Nephron progenitor cell (in vitro differentiated cells): ENCODE results near the gene ENTR1.

Experiments
- DNase-seq: peaks from one replicate; pipeline ENCODE4 v3.0.0; 2021
- H3K27ac Mint-ChIP-seq: 2 replicates; pipeline ENCODE4 v1.8.0; 2021; ENCODE audit warnings: mild to moderate bottlenecking, moderate library complexity, mixed read lengths
- H3K27me3 Mint-ChIP-seq: 2 replicates; pipeline ENCODE4 v1.8.0; 2021; ENCODE audit warnings: mild to moderate bottlenecking, low read depth, mixed read lengths; ENCODE audit not compliant: poor library complexity
- H3K36me3 Mint-ChIP-seq: 2 replicates; pipeline ENCODE4 v1.8.0; 2021; ENCODE audit warnings: low read depth, mixed read lengths
- H3K4me1 Mint-ChIP-seq: 2 replicates; pipeline ENCODE4 v1.8.0; 2021; ENCODE audit warnings: mixed read lengths
- H3K4me3 Mint-ChIP-seq: 2 replicates; pipeline ENCODE4 v1.8.0; 2021; ENCODE audit warnings: mild to moderate bottlenecking, moderate library complexity, mixed read lengths
- H3K9me3 Mint-ChIP-seq: 2 replicates; pipeline ENCODE4 v1.8.0; 2021; ENCODE audit warnings: mild to moderate bottlenecking, moderate library complexity, mixed read lengths
- TF ChIP-seq, protein P1 (sequence below): fragments of 200-600 bp; sonication (generic); IDR thresholded peaks from 2 replicates; pipeline ENCODE4 v1.5.0; 2021; ENCODE audit warnings: antibody characterized with exemption

ENTR1 gene

DNA sequence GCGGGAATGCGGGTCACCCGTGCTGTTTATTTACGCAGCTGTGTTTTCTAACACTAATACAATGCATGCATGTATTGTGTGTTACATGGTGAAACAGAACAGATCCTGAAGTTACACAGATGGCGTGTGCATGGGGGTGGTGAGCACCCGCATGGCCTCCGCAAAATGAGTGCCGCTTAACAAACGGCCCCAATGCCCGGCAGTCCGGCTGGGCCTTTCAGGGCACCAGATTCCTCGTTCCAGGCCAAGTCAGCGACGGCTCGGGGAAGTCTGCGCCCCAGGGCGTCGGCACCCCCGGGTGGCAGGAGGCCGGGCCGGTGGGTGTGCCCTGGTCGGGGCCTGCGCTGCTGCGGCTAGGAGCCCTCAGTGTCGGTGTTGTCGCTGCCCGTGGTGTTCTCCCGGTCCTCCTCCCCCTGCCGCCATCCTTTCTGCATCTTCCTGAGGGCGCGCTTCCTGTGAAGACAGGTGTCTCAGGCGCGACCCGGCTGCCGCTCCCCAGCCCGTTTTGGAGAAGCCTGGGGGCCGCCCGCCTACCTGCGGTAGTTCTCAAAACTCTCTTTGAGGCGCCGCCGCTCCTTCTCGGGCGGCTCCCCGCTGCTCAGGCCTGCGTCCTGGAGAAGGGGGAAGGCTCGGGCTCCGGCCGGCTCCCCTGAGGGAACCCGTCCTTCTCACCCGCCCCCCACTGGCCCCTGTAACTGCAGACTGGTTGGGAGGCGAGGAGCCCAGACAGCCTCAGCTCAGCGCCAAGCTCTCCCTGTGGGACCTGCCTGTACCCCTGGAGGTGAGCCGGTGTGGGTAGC, 46.3 kb downstream of the ENTR1 start:
- Mint-ChIP-seq H3K4me1 (peaks cover 19% of the 10 kb centered on the region), H3K4me3 (no peak overlapping the region), H3K27me3 (no peaks in the 10 kb centered on the region), H3K9me3 (no peaks in the 10 kb centered on the region), H3K36me3 (no peaks in the 10 kb centered on the region), H3K27ac (no peak overlapping the region)
- no peak for DNase-seq
- TF ChIP-seq, protein P1, sequence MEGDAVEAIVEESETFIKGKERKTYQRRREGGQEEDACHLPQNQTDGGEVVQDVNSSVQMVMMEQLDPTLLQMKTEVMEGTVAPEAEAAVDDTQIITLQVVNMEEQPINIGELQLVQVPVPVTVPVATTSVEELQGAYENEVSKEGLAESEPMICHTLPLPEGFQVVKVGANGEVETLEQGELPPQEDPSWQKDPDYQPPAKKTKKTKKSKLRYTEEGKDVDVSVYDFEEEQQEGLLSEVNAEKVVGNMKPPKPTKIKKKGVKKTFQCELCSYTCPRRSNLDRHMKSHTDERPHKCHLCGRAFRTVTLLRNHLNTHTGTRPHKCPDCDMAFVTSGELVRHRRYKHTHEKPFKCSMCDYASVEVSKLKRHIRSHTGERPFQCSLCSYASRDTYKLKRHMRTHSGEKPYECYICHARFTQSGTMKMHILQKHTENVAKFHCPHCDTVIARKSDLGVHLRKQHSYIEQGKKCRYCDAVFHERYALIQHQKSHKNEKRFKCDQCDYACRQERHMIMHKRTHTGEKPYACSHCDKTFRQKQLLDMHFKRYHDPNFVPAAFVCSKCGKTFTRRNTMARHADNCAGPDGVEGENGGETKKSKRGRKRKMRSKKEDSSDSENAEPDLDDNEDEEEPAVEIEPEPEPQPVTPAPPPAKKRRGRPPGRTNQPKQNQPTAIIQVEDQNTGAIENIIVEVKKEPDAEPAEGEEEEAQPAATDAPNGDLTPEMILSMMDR: peak; percentile 38

DNA sequence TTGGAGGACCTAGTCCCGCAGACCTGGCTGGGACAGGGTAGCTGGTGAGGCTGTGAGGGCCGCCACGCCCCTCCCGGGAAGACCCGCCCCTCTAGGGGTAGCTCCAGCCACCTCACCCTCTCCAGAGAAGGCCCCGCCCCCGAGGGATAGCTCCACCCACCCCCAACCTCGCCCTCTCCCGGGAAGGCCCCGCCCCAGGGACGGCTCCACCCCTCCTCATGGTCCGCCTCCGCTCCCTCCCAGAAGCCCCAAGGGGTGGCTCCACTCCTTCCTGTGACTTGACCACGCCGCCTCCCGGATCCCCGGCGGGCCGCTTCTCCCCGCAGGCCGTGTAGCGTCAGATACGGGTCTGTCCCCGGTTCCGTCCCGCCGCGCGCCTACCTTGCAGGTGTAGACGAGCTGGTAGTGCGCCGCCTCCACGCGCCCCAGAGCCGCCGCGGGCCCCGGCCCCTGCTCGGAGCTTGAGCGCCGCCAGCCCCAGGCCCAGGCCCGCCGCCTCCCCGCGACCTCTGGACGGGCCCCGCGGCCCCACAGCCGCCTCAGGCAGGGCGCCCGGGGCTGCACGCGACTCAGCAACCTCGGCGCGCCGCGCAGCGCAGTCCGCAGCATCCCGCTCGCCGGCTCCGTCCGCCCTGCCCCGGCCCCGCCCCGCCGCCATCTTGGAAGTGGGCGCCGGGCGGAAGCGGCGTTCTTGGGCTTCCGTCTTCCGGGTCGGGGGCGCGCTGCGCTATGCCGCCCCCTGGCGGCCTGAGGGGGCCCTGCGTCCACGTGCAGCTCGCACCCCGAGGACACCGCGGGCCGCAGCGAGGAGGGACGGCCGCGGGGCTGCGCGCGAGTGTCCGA, 47.1 kb downstream of the ENTR1 start, which contains the start of gene DNLZ:
Gene DNLZ (minus strand): TSS at position 639 of the 843 bp plus-strand sequence. CDS start 30 bp downstream, at position 609.
- Mint-ChIP-seq H3K27me3 (no peaks in the 10 kb centered on the region), H3K4me3 (peak within 1 kb of the TSS; percentile 82), H3K36me3 (no peaks in the 10 kb centered on the region), H3K27ac (peak within 1 kb of the TSS; percentile 64), H3K4me1 (peaks cover 17% of the 10 kb centered on the region), H3K9me3 (no peaks in the 10 kb centered on the region)
- TF ChIP-seq, protein P1: peak; percentile 95
- DNase-seq: peak; percentile 98

DNA sequence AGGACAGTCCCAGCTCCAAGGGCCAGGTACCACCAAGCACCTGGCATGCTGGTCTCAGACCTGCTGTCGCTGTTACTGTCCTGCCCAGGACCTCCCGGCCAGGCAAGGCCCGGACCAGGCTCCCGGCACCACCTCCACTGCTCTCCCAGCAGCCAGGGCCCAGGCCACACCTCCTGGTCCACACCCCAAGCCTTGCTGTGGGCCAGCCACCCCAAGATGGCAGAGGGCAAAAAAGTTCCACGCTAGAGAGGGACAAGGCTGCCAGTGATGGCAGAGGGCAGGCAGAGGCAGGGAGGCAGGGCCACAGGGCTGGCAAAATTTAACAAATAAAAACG, 48.0 kb downstream of the ENTR1 start:
- Mint-ChIP-seq H3K27me3 (no peaks in the 10 kb centered on the region), H3K36me3 (no peaks in the 10 kb centered on the region), H3K27ac (no peak overlapping the region), H3K9me3 (no peaks in the 10 kb centered on the region), H3K4me1 (peaks cover 10% of the 10 kb centered on the region), H3K4me3 (no peak overlapping the region)
- TF ChIP-seq, protein P1: no peak
- DNase-seq: no peak

DNA sequence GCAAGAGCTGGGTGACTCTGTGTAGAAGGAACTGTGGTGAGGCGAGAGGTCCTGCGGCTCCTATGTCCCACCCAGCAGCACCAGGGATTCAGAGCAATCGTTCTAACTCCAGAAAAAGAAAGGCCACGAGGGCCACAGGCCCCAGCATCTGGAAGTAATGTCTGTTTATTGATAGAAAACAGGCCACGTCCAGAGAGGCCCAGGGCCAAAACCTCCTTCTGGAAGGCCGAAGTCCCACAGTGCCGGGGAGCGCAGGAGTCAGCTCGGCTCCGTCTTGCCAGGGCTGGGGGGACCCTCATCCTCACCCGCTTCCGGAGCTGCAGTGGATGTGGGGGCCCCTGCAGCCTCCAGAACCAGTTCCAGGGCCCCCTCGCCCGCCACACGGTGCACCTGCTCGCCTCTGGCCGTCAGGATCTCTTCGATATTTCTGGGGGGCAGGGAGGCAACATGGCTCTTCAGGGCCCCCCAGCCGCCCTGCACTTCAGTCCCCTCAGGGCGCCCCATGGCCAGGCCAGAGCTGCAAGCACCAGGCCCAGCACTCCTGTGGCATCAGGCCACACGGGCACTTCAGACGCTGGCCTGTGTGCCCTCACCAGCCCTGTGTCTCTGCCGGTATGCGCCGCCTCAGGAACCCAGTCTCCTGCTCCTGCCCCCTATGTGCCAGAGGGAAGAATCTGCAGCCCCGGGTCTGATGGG, 48.5 kb downstream of the ENTR1 start:
- TF ChIP-seq, protein P1: no peak
- no peaks in the 10 kb centered on the region for H3K36me3 Mint-ChIP-seq
- no peaks in the 10 kb centered on the region for H3K9me3 Mint-ChIP-seq
- H3K4me3 Mint-ChIP-seq: no peak overlapping the region
- H3K4me1 Mint-ChIP-seq: peaks cover 10% of the 10 kb centered on the region
- H3K27me3 Mint-ChIP-seq: no peaks in the 10 kb centered on the region
- no peak overlapping the region for H3K27ac Mint-ChIP-seq
- DNase-seq: no peak

DNA sequence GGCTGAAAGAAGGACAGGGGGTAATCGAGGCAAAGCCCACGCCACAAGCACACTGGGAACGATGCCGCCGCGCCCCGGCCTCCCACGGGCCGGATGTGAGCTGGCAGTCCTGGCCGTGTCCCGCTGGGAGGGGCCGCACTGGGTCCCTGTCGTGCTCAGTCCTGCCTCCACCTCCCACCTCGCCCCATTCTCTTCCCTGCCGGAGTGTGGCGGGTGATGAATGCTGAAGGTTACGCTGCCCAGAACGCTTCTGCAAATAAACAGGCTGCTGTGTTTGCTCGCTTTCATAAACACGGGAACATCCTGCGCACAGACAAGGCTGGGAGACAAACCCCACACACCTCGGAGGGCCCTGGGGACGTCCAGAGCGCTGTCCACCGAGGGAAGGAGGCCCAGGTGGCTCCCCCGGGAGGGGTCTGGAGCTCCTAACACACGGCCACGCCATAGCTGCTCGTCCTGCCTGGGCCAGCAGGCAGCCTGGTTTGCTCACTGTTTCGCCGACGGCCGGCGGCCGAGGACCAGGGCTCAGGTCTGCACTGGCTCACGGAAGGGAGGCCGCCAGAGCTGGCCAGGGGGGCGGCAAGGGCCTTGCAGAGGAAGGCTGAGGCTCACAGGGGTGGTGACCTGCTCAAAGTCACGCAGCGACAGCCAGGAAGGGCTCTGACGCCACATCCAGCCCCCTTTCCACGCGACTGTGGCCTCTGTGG, 49.2 kb downstream of the ENTR1 start:
- Mint-ChIP-seq H3K36me3 (no peaks in the 10 kb centered on the region), H3K27ac (no peak overlapping the region), H3K4me1 (peaks cover 10% of the 10 kb centered on the region), H3K4me3 (no peak overlapping the region), H3K27me3 (no peaks in the 10 kb centered on the region), H3K9me3 (no peaks in the 10 kb centered on the region)
- DNase-seq: no peak
- TF ChIP-seq, protein P1: no peak
